GM12874 (cell line): ENCODE measurements around the gene GPR162.

Experiments
- CTCF ChIP-seq: IDR thresholded peaks from 2 replicates; pipeline ENCODE4 v1.5.1; 2011; ENCODE audit warnings: low read depth, mild to moderate bottlenecking, control low read depth, low read length, moderate library complexity; ENCODE audit not compliant: insufficient read depth

Gene GPR162

GRCh38 chr12:6843118-6843902, 21.7 kb downstream of the GPR162 start:
- no peak for TF ChIP-seq CTCF

- no peak for TF ChIP-seq CTCF
Measured at GRCh38 chr12:6845395-6845794, 23.8 kb downstream of the GPR162 start.

- TF ChIP-seq CTCF = no peak
Measured at GRCh38 chr12:6846316-6846869, 24.8 kb downstream of the GPR162 start.

- no peak for TF ChIP-seq CTCF
Measured at GRCh38 chr12:6847676-6848075, 26.1 kb downstream of the GPR162 start.

- no peak for TF ChIP-seq CTCF
Measured at GRCh38 chr12:6849427-6849826, 27.8 kb downstream of the GPR162 start.

- TF ChIP-seq CTCF = no peak
Measured at GRCh38 chr12:6849976-6850560, 28.4 kb downstream of the GPR162 start.

GRCh38 chr12:6850796-6851152, 29.2 kb downstream of the GPR162 start:
- TF ChIP-seq CTCF = no peak
